OCI-LY1 (cell line): ENCODE results near the gene FASN.

Source experiments
- EZH2 ChIP-seq: fragments of 200-600 bp; sonication (generic), shearing (Covaris generic); IDR thresholded peaks from 2 replicates; pipeline ENCODE4 v1.8.0; 2017; ENCODE audit warnings: borderline replicate concordance, mixed run types, mild to moderate bottlenecking, antibody characterized with exemption, low read length, moderate library complexity, mixed read lengths
- TF ChIP-seq, protein P1 (sequence below): fragments of 200-600 bp; sonication (generic), shearing (Covaris generic); IDR thresholded peaks from 2 replicates; pipeline ENCODE4 v1.5.1; 2017; ENCODE audit warnings: mild to moderate bottlenecking, antibody characterized with exemption, low read length, moderate library complexity, mixed read lengths

DNA sequence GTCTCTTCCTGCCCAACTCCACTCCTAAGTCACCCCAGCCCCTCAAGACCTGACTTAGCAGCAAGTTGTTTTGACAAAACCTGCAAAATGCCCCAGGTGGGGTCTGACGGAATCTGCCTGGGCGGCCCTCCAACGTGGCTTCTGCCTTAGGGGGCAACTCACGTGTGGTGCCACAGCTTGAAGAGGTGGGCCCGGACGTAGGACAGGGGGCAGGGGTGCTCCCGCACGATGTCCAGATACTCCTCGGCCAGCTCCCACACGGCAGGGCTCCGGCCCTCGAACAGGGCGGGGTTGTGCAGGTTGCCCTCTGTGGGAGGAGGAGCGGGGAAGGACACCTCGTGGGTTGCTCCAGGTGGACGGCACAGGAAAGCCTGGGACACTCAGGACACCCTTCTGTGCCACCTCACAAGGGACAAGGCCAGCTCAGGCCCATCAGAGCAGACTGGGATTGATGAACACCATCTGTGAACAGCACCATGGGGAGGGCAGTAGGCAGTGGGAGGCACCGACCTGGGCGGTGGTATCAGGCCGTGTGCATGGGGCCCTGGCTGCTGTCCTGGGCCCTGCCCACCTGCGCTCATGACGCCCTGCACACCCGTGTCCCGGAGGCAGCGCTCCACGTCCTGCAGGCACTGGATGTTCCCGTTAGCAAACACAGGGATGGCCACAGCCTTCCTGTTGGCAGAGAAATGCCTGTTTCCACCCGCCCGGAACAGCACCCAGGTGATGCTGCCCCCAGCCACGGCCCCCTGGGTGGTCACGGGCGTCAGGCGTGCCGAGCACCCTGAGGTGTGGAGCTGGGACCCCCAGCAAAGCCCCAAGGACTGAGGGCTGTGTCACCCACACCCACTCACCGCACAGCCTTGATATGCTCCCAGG is 36.8 kb downstream of the FASN start:
- TF ChIP-seq, protein P1, sequence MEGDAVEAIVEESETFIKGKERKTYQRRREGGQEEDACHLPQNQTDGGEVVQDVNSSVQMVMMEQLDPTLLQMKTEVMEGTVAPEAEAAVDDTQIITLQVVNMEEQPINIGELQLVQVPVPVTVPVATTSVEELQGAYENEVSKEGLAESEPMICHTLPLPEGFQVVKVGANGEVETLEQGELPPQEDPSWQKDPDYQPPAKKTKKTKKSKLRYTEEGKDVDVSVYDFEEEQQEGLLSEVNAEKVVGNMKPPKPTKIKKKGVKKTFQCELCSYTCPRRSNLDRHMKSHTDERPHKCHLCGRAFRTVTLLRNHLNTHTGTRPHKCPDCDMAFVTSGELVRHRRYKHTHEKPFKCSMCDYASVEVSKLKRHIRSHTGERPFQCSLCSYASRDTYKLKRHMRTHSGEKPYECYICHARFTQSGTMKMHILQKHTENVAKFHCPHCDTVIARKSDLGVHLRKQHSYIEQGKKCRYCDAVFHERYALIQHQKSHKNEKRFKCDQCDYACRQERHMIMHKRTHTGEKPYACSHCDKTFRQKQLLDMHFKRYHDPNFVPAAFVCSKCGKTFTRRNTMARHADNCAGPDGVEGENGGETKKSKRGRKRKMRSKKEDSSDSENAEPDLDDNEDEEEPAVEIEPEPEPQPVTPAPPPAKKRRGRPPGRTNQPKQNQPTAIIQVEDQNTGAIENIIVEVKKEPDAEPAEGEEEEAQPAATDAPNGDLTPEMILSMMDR: no peak
- no peak for TF ChIP-seq EZH2
